A549 (cell line): ENCODE data around the gene STAT4. TPM values are rescaled to one million over a fixed set of nuclear protein-coding genes. Genes with fewer than 3 reads are reported as not detected.

Experiments
- ATAC-seq, 2 experiments: fragments of 200-7000 bp in 1 of 2; fragments of >200 bp in 1 of 2; cut with Nextera tagmentation in 1 of 2; cut with Tn5 transposase in 1 of 2; 3 replicates each; pipeline versions ENCODE4 v1.8.0 to v1.9.1; 2018 to 2020; ENCODE audit warnings: mild to moderate bottlenecking in 1 of 2, moderate library complexity in 1 of 2
- CTCF ChIA-PET: fragments of 300-600 bp; sonication (Branson Sonifier 250); formaldehyde crosslinking; extraction: SDS; loops from one replicate; lab custom pipeline; 2021; ENCODE audit warnings: antibody characterized with exemption, inconsistent platforms; lab: Yijun Ruan, JAX
- POLR2A ChIA-PET: fragments of 350-600 bp; formaldehyde crosslinking; extraction: SDS; loops from one replicate; lab custom pipeline; 2021; ENCODE audit warnings: antibody characterized with exemption, inconsistent platforms; lab: Yijun Ruan, JAX
- DNase-seq, 2 experiments: peaks; one replicate each; pipeline versions ENCODE4 v3.0.0 to v3.0.0-alpha.2; 2011 to 2016; ENCODE audit warnings: low read depth in 1 of 2, low spot score in 1 of 2
- FAIRE-seq: peaks from 2 replicates; lab custom pipeline; 2011; peaks lifted over from hg19 to GRCh38; lab: Jason Lieb, UNC
- H3K27ac ChIP-seq, 2 experiments: fragments of >200 bp; sonication (Bioruptor Twin); formaldehyde crosslinking; 3 replicates each; pipeline ENCODE4 v1.5.1; 2016 to 2017
- H3K4me1 ChIP-seq: fragments of >200 bp; sonication (Bioruptor Twin); formaldehyde crosslinking; 3 replicates; pipeline ENCODE4 v1.6.1; 2016
- H3K4me2 ChIP-seq: fragments of >200 bp; sonication (Bioruptor Twin); formaldehyde crosslinking; 3 replicates; pipeline ENCODE4 v1.6.1; 2016
- H3K4me3 ChIP-seq: fragments of >200 bp; sonication (Bioruptor Twin); formaldehyde crosslinking; 3 replicates; pipeline ENCODE4 v1.5.1; 2016
- H3K9me3 ChIP-seq: fragments of >200 bp; sonication (Bioruptor Twin); formaldehyde crosslinking; 3 replicates; pipeline ENCODE4 v1.6.1; 2016
- ATOH8 ChIP-seq: fragments of 250-450 bp; sonication (Bioruptor Pico); IDR thresholded peaks from 2 replicates; pipeline ENCODE4 v1.5.0; 2020; ENCODE audit warnings: low read depth, mild to moderate bottlenecking, moderate library complexity
- BCL3 ChIP-seq: fragments of >200 bp; sonication (Bioruptor Twin); formaldehyde crosslinking; IDR thresholded peaks from 3 replicates; pipeline ENCODE4 v1.6.1; 2016
- CBX8 ChIP-seq: fragments of 200-600 bp; sonication (generic); IDR thresholded peaks from 2 replicates; pipeline ENCODE4 v1.6.1; 2016
- CHD4 ChIP-seq: fragments of 200-600 bp; sonication (generic); IDR thresholded peaks from 2 replicates; pipeline ENCODE4 v1.6.1; 2016; ENCODE audit warnings: antibody characterized with exemption, mild to moderate bottlenecking, borderline replicate concordance
- EHF ChIP-seq: fragments of 250-450 bp; sonication (Bioruptor Pico); IDR thresholded peaks from 2 replicates; pipeline ENCODE4 v1.5.0; 2020; ENCODE audit warnings: mild to moderate bottlenecking
- ESRRA ChIP-seq: fragments of 150-350 bp; IDR thresholded peaks from 2 replicates; pipeline ENCODE4 v1.6.1; 2014; ENCODE audit warnings: mild to moderate bottlenecking, low read length, borderline replicate concordance
- FOSB ChIP-seq: fragments of 250-450 bp; sonication (Bioruptor Pico); IDR thresholded peaks from 2 replicates; pipeline ENCODE4 v1.5.0; 2020; ENCODE audit warnings: mild to moderate bottlenecking, moderate library complexity
- HEYL ChIP-seq: fragments of 250-450 bp; sonication (Bioruptor Pico); IDR thresholded peaks from 2 replicates; pipeline ENCODE4 v1.8.0; 2021; ENCODE audit warnings: mild to moderate bottlenecking, moderate library complexity
- HMGXB4 ChIP-seq: fragments of 250-450 bp; sonication (Bioruptor Pico); IDR thresholded peaks from 2 replicates; pipeline ENCODE4 v1.5.0; 2021; ENCODE audit warnings: mild to moderate bottlenecking, moderate library complexity, borderline replicate concordance
- HOXA7 ChIP-seq: fragments of 250-450 bp; sonication (Bioruptor Pico); IDR thresholded peaks from 2 replicates; pipeline ENCODE4 v1.5.0; 2020; ENCODE audit warnings: mild to moderate bottlenecking, moderate library complexity
- HOXB13 ChIP-seq: fragments of 250-450 bp; sonication (Bioruptor Pico); IDR thresholded peaks from 2 replicates; pipeline ENCODE4 v1.5.0; 2020; ENCODE audit warnings: low read depth, mild to moderate bottlenecking, moderate library complexity
- JUN ChIP-seq, 2 experiments: fragments of >200 bp; sonication (Bioruptor Twin); formaldehyde crosslinking; IDR thresholded peaks; 2 replicates in 1 of 2; 3 replicates in 1 of 2; pipeline ENCODE4 v1.6.1; 2016 to 2017
- KDM1A ChIP-seq: fragments of 200-600 bp; sonication (generic); IDR thresholded peaks from 2 replicates; pipeline ENCODE4 v1.6.1; 2016; ENCODE audit warnings: low read depth, mild to moderate bottlenecking
- MAFK ChIP-seq: fragments of 450-650 bp; IDR thresholded peaks from 2 replicates; pipeline ENCODE4 v1.6.1; 2014; ENCODE audit not compliant: partially characterized antibody
- NR3C1 ChIP-seq: fragments of >200 bp; sonication (Bioruptor Twin); formaldehyde crosslinking; IDR thresholded peaks from 3 replicates; pipeline ENCODE4 v1.6.1; 2017
- PHF8 ChIP-seq: fragments of 200-600 bp; sonication (generic); IDR thresholded peaks from 2 replicates; pipeline ENCODE4 v1.6.1; 2016; ENCODE audit warnings: low read depth, mild to moderate bottlenecking, antibody characterized with exemption, moderate library complexity, borderline replicate concordance
- RAD21 ChIP-seq, 2 experiments: fragments of >200 bp in 1 of 2; sonication (Bioruptor Twin) in 1 of 2; formaldehyde crosslinking in 1 of 2; IDR thresholded peaks in 1 of 2; conservative IDR thresholded peaks in 1 of 2; 2 replicates in 1 of 2; 3 replicates in 1 of 2; pipeline ENCODE4 v1.6.1; 2012 to 2018; ENCODE audit warnings: inconsistent platforms in 1 of 2
- RARB ChIP-seq: fragments of 250-450 bp; sonication (Bioruptor Pico); IDR thresholded peaks from 2 replicates; pipeline ENCODE4 v1.8.0; 2021; ENCODE audit warnings: mild to moderate bottlenecking, moderate library complexity
- RNF2 ChIP-seq: fragments of 200-600 bp; sonication (generic); IDR thresholded peaks from 2 replicates; pipeline ENCODE4 v1.6.1; 2016; ENCODE audit warnings: low read depth, mild to moderate bottlenecking, antibody characterized with exemption, moderate library complexity, borderline replicate concordance
- TFCP2L1 ChIP-seq: fragments of 250-450 bp; sonication (Bioruptor Pico); IDR thresholded peaks from 2 replicates; pipeline ENCODE4 v1.5.0; 2021; ENCODE audit warnings: mild to moderate bottlenecking
- ZSCAN20 ChIP-seq: fragments of 250-450 bp; sonication (Bioruptor Pico); IDR thresholded peaks from 2 replicates; pipeline ENCODE4 v1.8.0; 2022; ENCODE audit warnings: mild to moderate bottlenecking, moderate library complexity
- WGBS: methylation state at CpG from one replicate; pipeline ENCODE4 v1.1.6; 2017; ENCODE audit errors: missing lambda C conversion rate; 5-methylcytosine and 5-hydroxymethylcytosine counted together
- polyA plus RNA-seq, 4 experiments: library from polyadenylated mRNA; depleted of rRNA in 3 of 4; stranded (reverse); fragments of >200 nt; fragmentation: RNase III in 1 of 4; extraction: RNeasy Plus Mini Kit Qiagen cat#74134 plus additional on column Dnase treatment in 1 of 4; gene quantifications; 2 replicates in 3 of 4; 3 replicates in 1 of 4; pipeline ENCODE4 v1.2.3, GENCODE V29; 2011 to 2017
- TF ChIP-seq, protein P1 (sequence below): fragments of 150-350 bp; IDR thresholded peaks from 2 replicates; pipeline ENCODE4 v1.6.1; 2014; ENCODE audit warnings: low read depth, mild to moderate bottlenecking, low read length
- TF ChIP-seq, protein P2 (sequence below): fragments of 200-600 bp; sonication (generic); IDR thresholded peaks from 2 replicates; pipeline ENCODE4 v1.6.1; 2016; ENCODE audit warnings: antibody characterized with exemption, mild to moderate bottlenecking, moderate library complexity

STAT4 gene
- polyA plus RNA-seq, 2 of the 4 experiments (the other 2 are of a cell fraction) = 11.6 to 34.4 TPM

DNA sequence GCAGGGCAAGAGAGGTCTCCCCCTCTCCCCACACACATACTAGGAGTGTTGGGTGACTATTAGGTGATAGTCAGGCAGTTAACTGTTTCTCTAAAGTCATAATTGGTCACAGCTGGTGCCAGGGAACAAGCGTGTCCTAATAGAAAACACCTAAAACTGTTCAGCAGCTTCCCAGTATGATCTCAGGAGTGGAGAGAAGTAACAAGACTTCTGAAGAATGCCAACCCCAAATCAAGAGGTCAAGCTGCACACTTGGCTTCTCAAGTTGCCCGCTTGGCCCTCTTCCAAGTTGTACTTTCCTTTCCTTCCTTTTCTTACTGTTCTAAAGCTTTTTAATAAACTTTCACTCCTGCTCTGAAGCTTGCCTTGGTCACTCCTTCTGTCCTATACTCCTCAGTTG, 114.4 kb downstream of the STAT4 start:
- Histone ChIP-seq H3K4me2 (no peak overlapping the region), H3K27ac (peak overlapping the region; percentile 11 to 57; a peak in 3 of 6 replicates), H3K4me1 (peaks cover 60% of the 10 kb centered on the region), H3K4me3 (no peak overlapping the region), H3K9me3 (peaks cover 7% of the 10 kb centered on the region; the same call in 1 of the 3 replicates)
- WGBS = 93% methylated on average over 2 of the region's 2 CpGs
- ChIA-PET POLR2A (no interaction called here), CTCF (interaction anchor here (1.9 to 2.4 kb wide), 2 partner anchors 16 to 40 kb away, joined by 4 to 10 read pairs; no protein-coding TSS in a partner anchor)
- no peak for ATAC-seq
- DNase-seq = no peak
- FAIRE-seq = no peak
- TF ChIP-seq HEYL (CRISPR knock-in tag) (no peak), HOXA7 (CRISPR knock-in tag) (no peak), KDM1A (no peak), BCL3 (no peak), RAD21 (conservative IDR thresholded peaks at IDR 0.05 in 1 of 2, IDR thresholded peaks at IDR 0.05 in 1 of 2) (no peak), NR3C1 (no peak), ATOH8 (CRISPR knock-in tag) (no peak), HOXB13 (CRISPR knock-in tag) (no peak)
- TF ChIP-seq, protein P1, sequence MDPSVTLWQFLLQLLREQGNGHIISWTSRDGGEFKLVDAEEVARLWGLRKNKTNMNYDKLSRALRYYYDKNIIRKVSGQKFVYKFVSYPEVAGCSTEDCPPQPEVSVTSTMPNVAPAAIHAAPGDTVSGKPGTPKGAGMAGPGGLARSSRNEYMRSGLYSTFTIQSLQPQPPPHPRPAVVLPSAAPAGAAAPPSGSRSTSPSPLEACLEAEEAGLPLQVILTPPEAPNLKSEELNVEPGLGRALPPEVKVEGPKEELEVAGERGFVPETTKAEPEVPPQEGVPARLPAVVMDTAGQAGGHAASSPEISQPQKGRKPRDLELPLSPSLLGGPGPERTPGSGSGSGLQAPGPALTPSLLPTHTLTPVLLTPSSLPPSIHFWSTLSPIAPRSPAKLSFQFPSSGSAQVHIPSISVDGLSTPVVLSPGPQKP = no peak
- TF ChIP-seq, protein P2, sequence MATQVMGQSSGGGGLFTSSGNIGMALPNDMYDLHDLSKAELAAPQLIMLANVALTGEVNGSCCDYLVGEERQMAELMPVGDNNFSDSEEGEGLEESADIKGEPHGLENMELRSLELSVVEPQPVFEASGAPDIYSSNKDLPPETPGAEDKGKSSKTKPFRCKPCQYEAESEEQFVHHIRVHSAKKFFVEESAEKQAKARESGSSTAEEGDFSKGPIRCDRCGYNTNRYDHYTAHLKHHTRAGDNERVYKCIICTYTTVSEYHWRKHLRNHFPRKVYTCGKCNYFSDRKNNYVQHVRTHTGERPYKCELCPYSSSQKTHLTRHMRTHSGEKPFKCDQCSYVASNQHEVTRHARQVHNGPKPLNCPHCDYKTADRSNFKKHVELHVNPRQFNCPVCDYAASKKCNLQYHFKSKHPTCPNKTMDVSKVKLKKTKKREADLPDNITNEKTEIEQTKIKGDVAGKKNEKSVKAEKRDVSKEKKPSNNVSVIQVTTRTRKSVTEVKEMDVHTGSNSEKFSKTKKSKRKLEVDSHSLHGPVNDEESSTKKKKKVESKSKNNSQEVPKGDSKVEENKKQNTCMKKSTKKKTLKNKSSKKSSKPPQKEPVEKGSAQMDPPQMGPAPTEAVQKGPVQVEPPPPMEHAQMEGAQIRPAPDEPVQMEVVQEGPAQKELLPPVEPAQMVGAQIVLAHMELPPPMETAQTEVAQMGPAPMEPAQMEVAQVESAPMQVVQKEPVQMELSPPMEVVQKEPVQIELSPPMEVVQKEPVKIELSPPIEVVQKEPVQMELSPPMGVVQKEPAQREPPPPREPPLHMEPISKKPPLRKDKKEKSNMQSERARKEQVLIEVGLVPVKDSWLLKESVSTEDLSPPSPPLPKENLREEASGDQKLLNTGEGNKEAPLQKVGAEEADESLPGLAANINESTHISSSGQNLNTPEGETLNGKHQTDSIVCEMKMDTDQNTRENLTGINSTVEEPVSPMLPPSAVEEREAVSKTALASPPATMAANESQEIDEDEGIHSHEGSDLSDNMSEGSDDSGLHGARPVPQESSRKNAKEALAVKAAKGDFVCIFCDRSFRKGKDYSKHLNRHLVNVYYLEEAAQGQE = no peak

DNA sequence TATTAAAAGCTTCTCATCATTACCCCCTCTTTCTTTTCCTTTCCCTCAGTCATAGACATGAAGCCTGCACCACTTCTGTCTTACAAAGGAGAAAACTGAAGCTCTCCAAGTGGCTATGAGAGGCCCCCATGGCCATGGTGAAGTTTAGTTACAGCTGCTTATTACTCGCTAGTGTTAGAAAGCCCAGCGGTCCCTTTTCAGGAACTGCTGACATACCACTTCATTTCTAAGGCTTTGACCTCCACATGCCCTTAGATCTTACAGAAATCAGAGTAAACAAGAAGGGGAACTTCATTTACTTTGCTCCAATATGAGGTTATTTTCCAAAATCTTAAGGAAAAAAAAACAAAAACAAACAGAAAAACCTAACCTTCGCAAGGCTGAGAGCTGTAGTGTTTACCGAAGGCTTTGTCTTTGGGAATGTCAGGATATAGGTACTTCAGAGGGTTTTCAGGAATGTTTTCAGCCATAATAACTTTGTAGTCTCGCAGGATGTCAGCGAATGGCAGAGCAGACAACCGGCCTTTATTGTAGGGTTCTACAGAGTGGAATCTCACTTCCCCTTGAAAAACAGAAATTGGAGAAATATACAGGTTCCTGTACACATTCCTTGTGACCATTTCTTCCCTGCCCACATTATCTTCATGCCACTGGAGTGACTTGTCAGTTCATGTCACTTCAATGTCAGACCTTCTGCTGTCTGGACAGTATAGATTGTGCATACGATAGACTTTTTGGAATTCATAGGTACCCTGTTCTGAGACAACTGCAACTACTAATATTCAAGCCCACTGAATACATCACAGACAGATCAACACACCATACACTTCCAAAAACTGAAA, 118.0 kb downstream of the STAT4 start:
- ATAC-seq (peak in 1 of 2 experiments; percentile 51; a peak in 3 of 6 replicates), FAIRE-seq (no peak)
- POLR2A ChIA-PET = no interaction called here
- Histone ChIP-seq H3K4me2 (peak overlapping the region; percentile 44), H3K4me1 (peaks cover 37% of the 10 kb centered on the region), H3K27ac (peak overlapping the region; percentile 55 to 70)
- 50% methylated on average over 8 of the region's 8 CpGs for WGBS
- TF ChIP-seq RARB (CRISPR knock-in tag) (no peak), HOXB13 (CRISPR knock-in tag) (no peak), FOSB (CRISPR knock-in tag) (no peak), HMGXB4 (CRISPR knock-in tag) (no peak), ESRRA (no peak), EHF (CRISPR knock-in tag) (no peak), PHF8 (no peak), RNF2 (no peak), HEYL (CRISPR knock-in tag) (no peak), CHD4 (no peak), CBX8 (no peak), TFCP2L1 (CRISPR knock-in tag) (no peak), ZSCAN20 (CRISPR knock-in tag) (no peak), JUN (IDR thresholded peaks at IDR 0.05) (no peak), HOXA7 (CRISPR knock-in tag) (no peak), KDM1A (no peak), MAFK (no peak)
- TF ChIP-seq, all 56 proteins: peak for 0
- Histone ChIP-seq H3K4me3 (no peak overlapping the region), H3K9me3 (no peaks in the 10 kb centered on the region)
- CTCF ChIA-PET = no interaction called here
- DNase-seq = no peak
